GM12878 (cell line): ENCODE measurements around the gene DOCK1. TPM values are rescaled to one million over a fixed set of nuclear protein-coding genes. Genes with fewer than 3 reads are reported as not detected.

Experiments used
- ATAC-seq: fragments of 200-7000 bp; cut with Tn5 transposase; 3 replicates; pipeline ENCODE4 v1.9.1; 2020; ENCODE audit warnings: mild to moderate bottlenecking, moderate library complexity
- BruUV-seq: library from RNA; stranded (reverse); fragments of 400-500 nt; replicated peaks from 2 replicates; lab custom pipeline; 2021; lab: Mats Ljungman, UMichigan
- CTCF ChIA-PET: fragments of 300-600 bp; sonication (Branson Sonifier 250); formaldehyde crosslinking; extraction: SDS; loops from one replicate; lab custom pipeline; 2021; ENCODE audit warnings: inconsistent platforms; lab: Yijun Ruan, JAX
- POLR2A ChIA-PET: fragments of 350-600 bp; formaldehyde crosslinking; extraction: SDS; loops from one replicate; lab custom pipeline; 2021; ENCODE audit warnings: inconsistent platforms; lab: Charles Lee
- RAD21 ChIA-PET: fragments of 300-600 bp; sonication (Branson Sonifier 250); formaldehyde crosslinking; loops from one replicate; lab custom pipeline; 2023; ENCODE audit warnings: antibody characterized with exemption; ENCODE audit not compliant: unreplicated experiment; lab: Charles Lee
- SMC1A ChIA-PET: fragments of 300-600 bp; sonication (Branson Sonifier 250); formaldehyde crosslinking; loops from one replicate; lab custom pipeline; 2023; ENCODE audit not compliant: unreplicated experiment, uncharacterized antibody; lab: Charles Lee
- DNase-seq: peaks from one replicate; pipeline ENCODE4 v3.0.0-alpha.2; 2011; ENCODE audit warnings: low read depth, low spot score
- FAIRE-seq: peaks from 3 replicates; lab custom pipeline; 2011; peaks lifted over from hg19 to GRCh38; lab: Jason Lieb, UNC
- H2AFZ ChIP-seq: 2 replicates; pipeline ENCODE4 v1.6.0; 2011; ENCODE audit warnings: low read depth, low read length, control low read depth; ENCODE audit not compliant: control insufficient read depth
- H3K27ac ChIP-seq: 2 replicates; pipeline ENCODE4 v1.5.1; 2011; ENCODE audit warnings: control low read depth; ENCODE audit not compliant: control insufficient read depth, insufficient read depth
- H3K27me3 ChIP-seq, 2 experiments: replicated peaks in 1 of 2; 2 replicates each; pipeline versions ENCODE4 v1.6.0 to v1.6.1; 2011; ENCODE audit warnings: low read length in 1 of 2; ENCODE audit not compliant: control insufficient read depth in 2 of 2, insufficient read depth in 2 of 2
- H3K36me3 ChIP-seq, 2 experiments: 2 replicates each; pipeline ENCODE4 v1.5.1; 2011; ENCODE audit warnings: low read length in 1 of 2; ENCODE audit not compliant: control insufficient read depth in 2 of 2, insufficient read depth in 2 of 2
- H3K4me1 ChIP-seq: 2 replicates; pipeline ENCODE4 v1.6.1; 2011; ENCODE audit warnings: mild to moderate bottlenecking, low read length, moderate library complexity, mixed read lengths; ENCODE audit not compliant: control insufficient read depth, insufficient read depth
- H3K4me2 ChIP-seq: 2 replicates; pipeline ENCODE4 v1.6.0; 2011; ENCODE audit warnings: control low read depth; ENCODE audit not compliant: control insufficient read depth, insufficient read depth
- H3K4me3 ChIP-seq: fragments of 200-600 bp; sonication (generic); 2 replicates; pipeline ENCODE4 v1.5.1; 2016
- H3K79me2 ChIP-seq: 2 replicates; pipeline ENCODE4 v1.6.0; 2011; ENCODE audit warnings: low read length; ENCODE audit not compliant: control insufficient read depth, insufficient read depth
- H3K9ac ChIP-seq: 2 replicates; pipeline ENCODE4 v1.8.0; 2011; ENCODE audit warnings: low read length, control low read depth, mixed read lengths; ENCODE audit not compliant: control insufficient read depth, insufficient read depth
- H3K9me3 ChIP-seq: replicated peaks from 3 replicates; pipeline ENCODE4 v1.5.1; 2011; ENCODE audit warnings: mild to moderate bottlenecking, low read length; ENCODE audit not compliant: control insufficient read depth, insufficient read depth
- H4K20me1 ChIP-seq: 2 replicates; pipeline ENCODE4 v1.6.0; 2011; ENCODE audit not compliant: control insufficient read depth, insufficient read depth
- CEBPB ChIP-seq, 2 experiments: fragments of 150-350 bp in 1 of 2; IDR thresholded peaks; 2 replicates each; pipeline ENCODE4 v1.6.1; 2012 to 2014; ENCODE audit warnings: low read depth in 2 of 2, low read length in 2 of 2, borderline replicate concordance in 1 of 2, inconsistent platforms in 1 of 2
- E4F1 ChIP-seq: fragments of 450-650 bp; IDR thresholded peaks from 2 replicates; pipeline ENCODE4 v1.6.1; 2018; ENCODE audit warnings: borderline replicate concordance, mild to moderate bottlenecking; ENCODE audit not compliant: partially characterized antibody
- EZH2 ChIP-seq: IDR thresholded peaks from 2 replicates; pipeline ENCODE4 v1.6.1; 2012; ENCODE audit warnings: low read depth, mild to moderate bottlenecking, control low read depth, inconsistent platforms, low read length, borderline replicate concordance; ENCODE audit not compliant: control insufficient read depth
- GATAD2B ChIP-seq: fragments of 450-650 bp; conservative IDR thresholded peaks from 2 replicates; pipeline ENCODE4 v1.6.1; 2017; ENCODE audit warnings: low read depth, mild to moderate bottlenecking, moderate library complexity
- MEF2A ChIP-seq: IDR thresholded peaks from 2 replicates; pipeline ENCODE4 v1.6.1; 2011; ENCODE audit warnings: low read depth, mild to moderate bottlenecking, low read length, moderate library complexity; ENCODE audit not compliant: insufficient read depth
- MEF2B ChIP-seq: fragments of 450-650 bp; IDR thresholded peaks from 2 replicates; pipeline ENCODE4 v1.6.1; 2018; ENCODE audit warnings: mild to moderate bottlenecking, moderate library complexity; ENCODE audit not compliant: partially characterized antibody, poor library complexity, severe bottlenecking
- NKRF ChIP-seq: fragments of 450-650 bp; conservative IDR thresholded peaks from 2 replicates; pipeline ENCODE4 v1.6.1; 2017; ENCODE audit warnings: mild to moderate bottlenecking, moderate library complexity
- TCF3 ChIP-seq: IDR thresholded peaks from 2 replicates; pipeline ENCODE4 v1.6.1; 2012; ENCODE audit warnings: low read depth, mild to moderate bottlenecking, low read length, borderline replicate concordance; ENCODE audit not compliant: insufficient read depth
- ZBTB40 ChIP-seq: fragments of 450-650 bp; IDR thresholded peaks from 2 replicates; pipeline ENCODE4 v1.6.1; 2016; ENCODE audit warnings: mild to moderate bottlenecking, moderate library complexity, borderline replicate concordance
- ZZZ3 ChIP-seq: IDR thresholded peaks from 2 replicates; pipeline ENCODE4 v1.6.1; 2011; ENCODE audit warnings: low read depth; ENCODE audit not compliant: control insufficient read depth, insufficient read length
- WGBS: methylation state at CpG from one replicate; pipeline ENCODE4 v1.1.6; 2016; ENCODE audit warnings: low lambda C conversion rate; ENCODE audit not compliant: insufficient replicate concordance, insufficient coverage; ENCODE audit errors: missing lambda C conversion rate; 5-methylcytosine and 5-hydroxymethylcytosine counted together
- in situ Hi-C: fragments of 300-500 bp; cut with MboI; formaldehyde crosslinking; loops from 9 replicates; pipeline ENCODE4 v1.14.3; 2018; ENCODE audit warnings: mixed read lengths
- intact Hi-C: fragments of 100-400 bp; cut with micrococcal nuclease; formaldehyde crosslinking; loops from one replicate; pipeline ENCODE4 v1.14.2; 2022; ENCODE audit not compliant: unreplicated experiment
- polyA plus RNA-seq, 11 experiments: library from polyadenylated mRNA; depleted of rRNA in 4 of 11; unstranded in 6 of 11; stranded (reverse) in 5 of 11; fragments of >200 nt; fragmentation: Nextera tagmentation in 4 of 11; fragmentation: Illumina TruSeq in 1 of 11; extraction: Ambion mirVana in 4 of 11; extraction: Trizol in 1 of 11; gene quantifications; 1 replicate in 1 of 11; 2 replicates in 10 of 11; pipeline versions ENCODE4 v1.2.1 to v1.2.3, GENCODE V29; 2011 to 2016; ENCODE audit warnings: inconsistent platforms in 2 of 11, missing spikeins in 2 of 11, low read depth in 1 of 11
- total RNA-seq, 4 experiments: library from RNA; depleted of rRNA in 3 of 4; stranded (reverse); fragments of >200 nt in 3 of 4; fragmentation: Illumina TruSeq in 1 of 4; extraction: Trizol in 1 of 4; gene quantifications; 2 replicates each; pipeline versions ENCODE4 v1.2.1 to v1.2.3, GENCODE V29; 2013 to 2021

Gene DOCK1
- total and polyA plus RNA-seq, 10 of the 15 experiments (the other 5 are each of a cell fraction or from before 2014, with no cell fraction given), result 0.05 to 0.18 TPM; not detected in 8

- Histone ChIP-seq H3K4me2 (no peak overlapping the region), H2AFZ (no peak overlapping the region), H3K4me3 (no peak overlapping the region), H3K4me1 (no peaks in the 10 kb centered on the region), H3K27me3 (no peaks in the 10 kb centered on the region), H4K20me1 (no peaks in the 10 kb centered on the region), H3K36me3 (no peaks in the 10 kb centered on the region), H3K9me3 (no peaks in the 10 kb centered on the region), H3K27ac (no peak overlapping the region), H3K9ac (no peak overlapping the region), H3K79me2 (no peaks in the 10 kb centered on the region)
- POLR2A ChIA-PET, result no interaction called here
- BruUV-seq, result no TSS peak
- 30% methylated on average over 16 of the region's 17 CpGs for WGBS
- CTCF ChIA-PET, result no interaction called here
- TF ChIP-seq TCF3 (no peak), MEF2A (no peak), GATAD2B (no peak), E4F1 (no peak), MEF2B (no peak), NKRF (no peak), ZBTB40 (no peak), ZZZ3 (no peak), EZH2 (no peak), CEBPB (IDR thresholded peaks at IDR 0.05; ENCODE audit: borderline replicate concordance in 1 of 2, low read depth in 2 of 2, low read length in 2 of 2) (no peak)
- in situ Hi-C loops (no loop called here), intact Hi-C loops (no loop called here)
- SMC1A ChIA-PET, result no interaction called here
- DNase-seq (no peak), FAIRE-seq (no peak), ATAC-seq (no peak)
- RAD21 ChIA-PET, result no interaction called here
Measured at GRCh38 chr10:127386606-127387327, 481.5 kb downstream of the DOCK1 start.
